ENCODE results near the gene FGF8.

The FGF8 gene

GRCh38 chr10:101749047-101750016, 26.6 kb downstream of the FGF8 start:
- CTCF ChIA-PET, result no interaction called here
- no peak for TF ChIP-seq CTCF (IDR thresholded peaks at IDR 0.05; ENCODE audit: insufficient read depth, low read length, missing control alignments)
- no peak for DNase-seq (ENCODE audit: low read depth, low spot score)
- no peak overlapping the region for H3K4me3 ChIP-seq (ENCODE audit: low read depth, low read length)
- POLR2A ChIA-PET, result no interaction called here

DNA sequence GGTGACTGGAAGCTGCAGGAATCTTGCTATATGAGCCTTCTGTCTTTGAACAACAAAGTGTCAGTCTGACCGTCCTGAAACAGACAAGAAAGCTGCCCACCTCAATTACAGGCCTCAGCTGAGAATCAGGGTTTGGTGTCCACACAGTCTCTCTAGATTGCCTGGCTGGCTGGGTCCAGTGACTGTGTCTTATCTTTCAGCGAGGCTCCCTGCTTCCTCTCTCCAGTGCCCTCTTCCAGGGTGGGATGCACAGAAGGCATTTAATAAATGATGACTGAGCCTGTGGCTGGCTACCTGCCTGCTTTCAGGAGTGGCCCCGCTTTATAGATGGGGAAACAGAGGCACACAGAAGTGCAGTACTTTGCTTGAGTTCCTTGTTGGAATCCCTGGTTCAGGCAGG, 27.4 kb downstream of the FGF8 start:
- H3K4me3 ChIP-seq (ENCODE audit: low read depth, low read length), result no peak overlapping the region
- ChIA-PET POLR2A (no interaction called here), CTCF (no interaction called here)
- DNase-seq (ENCODE audit: low read depth, low spot score), result no peak
- no peak for TF ChIP-seq CTCF (IDR thresholded peaks at IDR 0.05; ENCODE audit: insufficient read depth, low read length, missing control alignments)

DNA sequence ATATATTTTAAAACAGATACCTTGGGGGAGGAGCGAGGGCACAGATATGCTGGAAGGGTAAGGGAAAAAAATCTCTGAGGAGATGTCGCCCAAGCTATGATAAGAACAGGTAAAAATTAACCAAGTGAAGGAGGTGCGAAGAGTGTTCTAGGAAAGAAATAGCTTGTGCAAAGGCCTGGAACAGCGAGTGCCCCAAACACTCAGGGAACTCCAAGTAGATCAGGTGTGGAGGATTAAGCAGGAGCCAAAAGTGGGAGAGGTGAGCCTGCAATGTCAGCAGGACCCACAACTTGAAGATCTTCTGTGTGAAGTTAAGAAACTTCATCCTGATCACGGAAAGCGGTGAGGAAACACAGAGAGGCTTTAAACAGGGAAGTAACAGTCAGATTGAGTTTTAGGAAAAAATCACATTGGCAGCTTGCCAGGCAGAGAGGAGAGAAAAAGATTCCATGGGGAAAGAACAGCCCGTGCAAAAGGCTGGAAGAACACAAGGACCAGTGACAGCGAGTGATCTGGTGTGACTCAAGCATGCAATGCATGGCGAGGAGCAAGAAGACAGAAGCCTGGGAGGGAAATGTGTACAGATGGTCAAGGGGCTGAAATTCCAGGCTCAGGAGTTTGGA, 30.7 kb downstream of the FGF8 start:
- TF ChIP-seq CTCF (IDR thresholded peaks at IDR 0.05; ENCODE audit: insufficient read depth, low read length, missing control alignments), result no peak
- DNase-seq (ENCODE audit: low read depth, low spot score), result no peak
- no peak overlapping the region for H3K4me3 ChIP-seq (ENCODE audit: low read depth, low read length)
- ChIA-PET POLR2A (no interaction called here), CTCF (interaction anchor here (1.3 kb wide), 1 partner anchor 37 kb away, joined by 5 read pairs; no protein-coding TSS in a partner anchor)

DNA sequence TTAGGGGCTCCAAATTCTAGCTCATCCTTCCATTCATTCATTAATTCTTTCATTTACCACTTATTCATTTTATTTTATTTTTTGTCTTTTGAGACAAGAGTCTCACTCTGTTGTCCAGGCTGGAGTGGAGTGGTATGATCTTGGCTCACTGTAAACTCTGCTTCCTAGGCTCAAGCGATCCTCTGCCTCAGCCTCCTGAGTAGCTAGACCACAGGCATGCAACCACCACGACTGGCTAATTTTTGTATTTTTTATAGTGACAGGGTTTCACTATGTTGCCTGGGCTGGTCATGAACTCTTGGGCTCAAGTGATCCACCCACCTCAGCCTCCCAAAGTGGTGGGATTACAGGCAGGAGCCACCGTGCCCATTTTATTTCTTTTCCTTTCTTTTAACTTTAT, 31.6 kb downstream of the FGF8 start:
- CTCF ChIA-PET, result interaction anchor here (1.0 to 2.0 kb wide), 2 partner anchors 11 to 37 kb away, joined by 3 to 7 read pairs; no protein-coding TSS in a partner anchor
- DNase-seq (ENCODE audit: low read depth, low spot score), result no peak
- no peak overlapping the region for H3K4me3 ChIP-seq (ENCODE audit: low read depth, low read length)
- POLR2A ChIA-PET, result no interaction called here
- no peak for TF ChIP-seq CTCF (IDR thresholded peaks at IDR 0.05; ENCODE audit: insufficient read depth, low read length, missing control alignments)

GRCh38 chr10:101741938-101742337, 34.0 kb downstream of the FGF8 start:
- ChIA-PET CTCF (interaction anchor here (2.0 kb wide), 1 partner anchor 39 kb away, joined by 7 read pairs; no protein-coding TSS in a partner anchor), POLR2A (no interaction called here)
- no peak overlapping the region for H3K4me3 ChIP-seq (ENCODE audit: low read depth, low read length)
- TF ChIP-seq CTCF (IDR thresholded peaks at IDR 0.05; ENCODE audit: insufficient read depth, low read length, missing control alignments), result no peak
- DNase-seq (ENCODE audit: low read depth, low spot score), result no peak

DNA sequence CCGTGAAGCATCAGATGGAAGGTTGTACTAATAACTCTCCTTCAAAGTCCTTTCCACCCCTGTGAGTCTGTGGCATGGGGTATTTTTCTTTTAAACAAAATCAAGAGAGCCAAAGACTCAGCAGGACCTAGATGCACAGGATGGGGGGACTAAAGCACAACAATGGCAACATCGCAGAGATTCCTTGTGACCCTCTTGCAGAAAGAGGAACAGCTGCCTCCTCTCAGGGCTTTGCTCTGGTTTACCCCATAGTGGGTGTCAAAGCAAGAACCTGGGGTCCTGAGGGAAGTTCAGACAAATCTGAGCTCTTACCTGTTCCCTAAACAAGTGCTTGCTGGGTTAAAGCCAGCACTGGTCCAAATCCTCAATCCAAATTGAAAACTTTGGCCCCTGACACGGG, 39.2 kb downstream of the FGF8 start:
- H3K4me3 ChIP-seq (ENCODE audit: low read depth, low read length), result no peak overlapping the region
- POLR2A ChIA-PET, result interaction anchor here (0.5 kb wide), 1 partner anchor 751 kb away, joined by 3 read pairs; no protein-coding TSS in a partner anchor
- DNase-seq (ENCODE audit: low read depth, low spot score), result no peak
- CTCF ChIA-PET, result no interaction called here
- no peak for TF ChIP-seq CTCF (IDR thresholded peaks at IDR 0.05; ENCODE audit: insufficient read depth, low read length, missing control alignments)

All from AG04449 (cell line).